ENCODE data around the gene PRKG1. TPM values are rescaled to one million over a fixed set of nuclear protein-coding genes. Genes with fewer than 3 reads are reported as not detected.

Gene PRKG1
- total RNA-seq, 2 donors from 2014 or later, result 1.3 to 2.7 TPM

GRCh38 chr10:52249850-52250395, 1175.6 kb downstream of the PRKG1 start:
- Mint-ChIP-seq H3K27ac (no peak overlapping the region), H3K4me3 (no peak overlapping the region), H3K9me3 (no peaks in the 10 kb centered on the region), H3K4me1 (no peaks in the 10 kb centered on the region), H3K27me3 (ENCODE audit: insufficient read depth) (no peaks in the 10 kb centered on the region), H3K36me3 (ENCODE audit: low read depth) (no peaks in the 10 kb centered on the region)
- no peaks in the 10 kb centered on the region for H3K36me3 ChIP-seq (ENCODE audit: control insufficient read depth, insufficient read depth, low read length)
- WGBS, 2 experiments (ENCODE audit: insufficient coverage in 1 of 2, insufficient read length in 1 of 2), result 87 to 89% methylated on average over 5 to 6 of the region's 6 CpGs
- H3K9me3 ChIP-seq (ENCODE audit: control insufficient read depth, low read length), result no peaks in the 10 kb centered on the region
- DNase-seq, result no peak
- H3K27ac ChIP-seq (ENCODE audit: low read depth, low read length), result no peak overlapping the region
- no peak for TF ChIP-seq CTCF (conservative IDR thresholded peaks at IDR 0.05)
- no peak overlapping the region for H3K9ac ChIP-seq (ENCODE audit: extremely low read depth, low read length, poor library complexity, severe bottlenecking)
- no peaks in the 10 kb centered on the region for H3K27me3 ChIP-seq (ENCODE audit: control insufficient read depth, insufficient read depth, low read length, poor library complexity, severe bottlenecking)
- H3K4me3 ChIP-seq (ENCODE audit: low read length), result no peak overlapping the region
- H3K4me1 ChIP-seq (ENCODE audit: control insufficient read depth, insufficient read depth, low read length), result no peaks in the 10 kb centered on the region

- Mint-ChIP-seq H3K36me3 (ENCODE audit: low read depth) (no peaks in the 10 kb centered on the region), H3K4me3 (no peak overlapping the region), H3K9me3 (no peaks in the 10 kb centered on the region), H3K27me3 (ENCODE audit: insufficient read depth) (no peaks in the 10 kb centered on the region), H3K27ac (no peak overlapping the region), H3K4me1 (no peaks in the 10 kb centered on the region)
- Histone ChIP-seq H3K9me3 (ENCODE audit: control insufficient read depth, low read length) (no peaks in the 10 kb centered on the region), H3K4me3 (ENCODE audit: low read length) (no peak overlapping the region), H3K4me1 (ENCODE audit: control insufficient read depth, insufficient read depth, low read length) (no peaks in the 10 kb centered on the region), H3K36me3 (ENCODE audit: control insufficient read depth, insufficient read depth, low read length) (no peaks in the 10 kb centered on the region), H3K9ac (ENCODE audit: extremely low read depth, low read length, poor library complexity, severe bottlenecking) (no peak overlapping the region), H3K27me3 (ENCODE audit: control insufficient read depth, insufficient read depth, low read length, poor library complexity, severe bottlenecking) (no peaks in the 10 kb centered on the region), H3K27ac (ENCODE audit: low read depth, low read length) (no peak overlapping the region)
- WGBS, 2 experiments (ENCODE audit: insufficient coverage in 1 of 2, insufficient read length in 1 of 2), result 93 to 100% methylated on average over 2 to 3 of the region's 3 CpGs
- DNase-seq, result no peak
- TF ChIP-seq CTCF (conservative IDR thresholded peaks at IDR 0.05), result no peak
Observed at GRCh38 chr10:52250510-52250909, 1176.2 kb downstream of the PRKG1 start.

GRCh38 chr10:52252307-52252706, 1178.0 kb downstream of the PRKG1 start:
- Mint-ChIP-seq H3K36me3 (ENCODE audit: low read depth) (no peaks in the 10 kb centered on the region), H3K4me1 (peaks cover 6% of the 10 kb centered on the region), H3K27me3 (ENCODE audit: insufficient read depth) (no peaks in the 10 kb centered on the region), H3K9me3 (no peaks in the 10 kb centered on the region), H3K4me3 (no peak overlapping the region), H3K27ac (no peak overlapping the region)
- Histone ChIP-seq H3K9ac (ENCODE audit: extremely low read depth, low read length, poor library complexity, severe bottlenecking) (no peak overlapping the region), H3K36me3 (ENCODE audit: control insufficient read depth, insufficient read depth, low read length) (no peaks in the 10 kb centered on the region), H3K4me3 (ENCODE audit: low read length) (no peak overlapping the region), H3K4me1 (ENCODE audit: control insufficient read depth, insufficient read depth, low read length) (no peaks in the 10 kb centered on the region), H3K27ac (ENCODE audit: low read depth, low read length) (no peak overlapping the region), H3K9me3 (ENCODE audit: control insufficient read depth, low read length) (no peaks in the 10 kb centered on the region), H3K27me3 (ENCODE audit: control insufficient read depth, insufficient read depth, low read length, poor library complexity, severe bottlenecking) (no peaks in the 10 kb centered on the region)
- WGBS, 2 experiments (ENCODE audit: insufficient coverage in 1 of 2, insufficient read length in 1 of 2), result 95 to 100% methylated on average over 1 to 2 of the region's 3 CpGs
- DNase-seq, result no peak
- no peak for TF ChIP-seq CTCF (conservative IDR thresholded peaks at IDR 0.05)
